GM12878 (cell line): Measurements from ENCODE around the gene WNT3A. TPM values are rescaled to one million over a fixed set of nuclear protein-coding genes. Genes with fewer than 3 reads are reported as not detected.

ENCODE experiments used
- ATAC-seq: fragments of 200-7000 bp; cut with Tn5 transposase; 3 replicates; pipeline ENCODE4 v1.9.1; 2020; ENCODE audit warnings: mild to moderate bottlenecking, moderate library complexity
- BruUV-seq: library from RNA; stranded (reverse); fragments of 400-500 nt; replicated peaks from 2 replicates; lab custom pipeline; 2021; lab: Mats Ljungman, UMichigan
- CTCF ChIA-PET: fragments of 300-600 bp; sonication (Branson Sonifier 250); formaldehyde crosslinking; extraction: SDS; loops from one replicate; lab custom pipeline; 2021; ENCODE audit warnings: inconsistent platforms; lab: Yijun Ruan, JAX
- POLR2A ChIA-PET: fragments of 350-600 bp; formaldehyde crosslinking; extraction: SDS; loops from one replicate; lab custom pipeline; 2021; ENCODE audit warnings: inconsistent platforms; lab: Charles Lee
- RAD21 ChIA-PET: fragments of 300-600 bp; sonication (Branson Sonifier 250); formaldehyde crosslinking; loops from one replicate; lab custom pipeline; 2023; ENCODE audit warnings: antibody characterized with exemption; ENCODE audit not compliant: unreplicated experiment; lab: Charles Lee
- SMC1A ChIA-PET: fragments of 300-600 bp; sonication (Branson Sonifier 250); formaldehyde crosslinking; loops from one replicate; lab custom pipeline; 2023; ENCODE audit not compliant: unreplicated experiment, uncharacterized antibody; lab: Charles Lee
- DNase-seq: peaks from one replicate; pipeline ENCODE4 v3.0.0-alpha.2; 2011; ENCODE audit warnings: low read depth, low spot score
- FAIRE-seq: peaks from 3 replicates; lab custom pipeline; 2011; peaks lifted over from hg19 to GRCh38; lab: Jason Lieb, UNC
- H2AFZ ChIP-seq: 2 replicates; pipeline ENCODE4 v1.6.0; 2011; ENCODE audit warnings: low read depth, low read length, control low read depth; ENCODE audit not compliant: control insufficient read depth
- H3K27ac ChIP-seq: 2 replicates; pipeline ENCODE4 v1.5.1; 2011; ENCODE audit warnings: control low read depth; ENCODE audit not compliant: control insufficient read depth, insufficient read depth
- H3K27me3 ChIP-seq, 2 experiments: replicated peaks in 1 of 2; 2 replicates each; pipeline versions ENCODE4 v1.6.0 to v1.6.1; 2011; ENCODE audit warnings: low read length in 1 of 2; ENCODE audit not compliant: control insufficient read depth in 2 of 2, insufficient read depth in 2 of 2
- H3K36me3 ChIP-seq, 2 experiments: 2 replicates each; pipeline ENCODE4 v1.5.1; 2011; ENCODE audit warnings: low read length in 1 of 2; ENCODE audit not compliant: control insufficient read depth in 2 of 2, insufficient read depth in 2 of 2
- H3K4me1 ChIP-seq: 2 replicates; pipeline ENCODE4 v1.6.1; 2011; ENCODE audit warnings: mild to moderate bottlenecking, low read length, moderate library complexity, mixed read lengths; ENCODE audit not compliant: control insufficient read depth, insufficient read depth
- H3K4me2 ChIP-seq: 2 replicates; pipeline ENCODE4 v1.6.0; 2011; ENCODE audit warnings: control low read depth; ENCODE audit not compliant: control insufficient read depth, insufficient read depth
- H3K4me3 ChIP-seq: fragments of 200-600 bp; sonication (generic); 2 replicates; pipeline ENCODE4 v1.5.1; 2016
- H3K79me2 ChIP-seq: 2 replicates; pipeline ENCODE4 v1.6.0; 2011; ENCODE audit warnings: low read length; ENCODE audit not compliant: control insufficient read depth, insufficient read depth
- H3K9ac ChIP-seq: 2 replicates; pipeline ENCODE4 v1.8.0; 2011; ENCODE audit warnings: low read length, control low read depth, mixed read lengths; ENCODE audit not compliant: control insufficient read depth, insufficient read depth
- H3K9me3 ChIP-seq: replicated peaks from 3 replicates; pipeline ENCODE4 v1.5.1; 2011; ENCODE audit warnings: mild to moderate bottlenecking, low read length; ENCODE audit not compliant: control insufficient read depth, insufficient read depth
- H4K20me1 ChIP-seq: 2 replicates; pipeline ENCODE4 v1.6.0; 2011; ENCODE audit not compliant: control insufficient read depth, insufficient read depth
- EGR1 ChIP-seq, 2 experiments: IDR thresholded peaks; 1 replicate in 1 of 2; 2 replicates in 1 of 2; pipeline ENCODE4 v1.6.1; 2011 to 2012; ENCODE audit warnings: low read depth in 2 of 2, low read length in 2 of 2, borderline replicate concordance in 1 of 2, mild to moderate bottlenecking in 1 of 2, moderate library complexity in 1 of 2
- GATAD2B ChIP-seq: fragments of 450-650 bp; conservative IDR thresholded peaks from 2 replicates; pipeline ENCODE4 v1.6.1; 2017; ENCODE audit warnings: low read depth, mild to moderate bottlenecking, moderate library complexity
- JUND ChIP-seq: IDR thresholded peaks from 2 replicates; pipeline ENCODE4 v1.6.1; 2012; ENCODE audit warnings: low read depth, mild to moderate bottlenecking, low read length, improper control_type of control experiment, moderate library complexity
- RBBP5 ChIP-seq: fragments of 200-600 bp; sonication (generic); conservative IDR thresholded peaks from 2 replicates; pipeline ENCODE4 v1.6.1; 2016
- RUNX3 ChIP-seq: IDR thresholded peaks from 2 replicates; pipeline ENCODE4 v1.6.1; 2012; ENCODE audit warnings: low read length, inconsistent platforms
- SIX5 ChIP-seq: IDR thresholded peaks from 2 replicates; pipeline ENCODE4 v1.6.1; 2011; ENCODE audit warnings: mild to moderate bottlenecking, low read depth, low read length, moderate library complexity; ENCODE audit not compliant: severe bottlenecking
- WGBS: methylation state at CpG from one replicate; pipeline ENCODE4 v1.1.6; 2016; ENCODE audit warnings: low lambda C conversion rate; ENCODE audit not compliant: insufficient replicate concordance, insufficient coverage; ENCODE audit errors: missing lambda C conversion rate; 5-methylcytosine and 5-hydroxymethylcytosine counted together
- in situ Hi-C: fragments of 300-500 bp; cut with MboI; formaldehyde crosslinking; loops from 9 replicates; pipeline ENCODE4 v1.14.3; 2018; ENCODE audit warnings: mixed read lengths
- intact Hi-C: fragments of 100-400 bp; cut with micrococcal nuclease; formaldehyde crosslinking; loops from one replicate; pipeline ENCODE4 v1.14.2; 2022; ENCODE audit not compliant: unreplicated experiment
- polyA plus RNA-seq, 11 experiments: library from polyadenylated mRNA; depleted of rRNA in 4 of 11; unstranded in 6 of 11; stranded (reverse) in 5 of 11; fragments of >200 nt; fragmentation: Nextera tagmentation in 4 of 11; fragmentation: Illumina TruSeq in 1 of 11; extraction: Ambion mirVana in 4 of 11; extraction: Trizol in 1 of 11; gene quantifications; 1 replicate in 1 of 11; 2 replicates in 10 of 11; pipeline versions ENCODE4 v1.2.1 to v1.2.3, GENCODE V29; 2011 to 2016; ENCODE audit warnings: inconsistent platforms in 2 of 11, missing spikeins in 2 of 11, low read depth in 1 of 11
- total RNA-seq, 4 experiments: library from RNA; depleted of rRNA in 3 of 4; stranded (reverse); fragments of >200 nt in 3 of 4; fragmentation: Illumina TruSeq in 1 of 4; extraction: Trizol in 1 of 4; gene quantifications; 2 replicates each; pipeline versions ENCODE4 v1.2.1 to v1.2.3, GENCODE V29; 2013 to 2021
- TF ChIP-seq, protein P1 (sequence below): IDR thresholded peaks from 2 replicates; pipeline ENCODE4 v1.6.1; 2012; ENCODE audit warnings: low read length, inconsistent platforms
- TF ChIP-seq, protein P2 (sequence below): IDR thresholded peaks from 2 replicates; pipeline ENCODE4 v1.6.1; 2011; ENCODE audit warnings: low read depth, low read length, improper control_type of control experiment, borderline replicate concordance
- TF ChIP-seq, protein P3 (sequence below): IDR thresholded peaks from 2 replicates; pipeline ENCODE4 v1.6.1; 2011; ENCODE audit warnings: mild to moderate bottlenecking, low read depth, low read length, moderate library complexity; ENCODE audit not compliant: insufficient replicate concordance
- TF ChIP-seq, protein P4 (sequence below): IDR thresholded peaks from 2 replicates; pipeline ENCODE4 v1.6.1; 2012; ENCODE audit warnings: improper control_type of control experiment, low read depth, low read length; ENCODE audit not compliant: insufficient replicate concordance
- TF ChIP-seq, protein P5 (sequence below): fragments of 450-650 bp; IDR thresholded peaks from 2 replicates; pipeline ENCODE4 v1.6.1; 2016; ENCODE audit warnings: mild to moderate bottlenecking

The WNT3A gene
- total and polyA plus RNA-seq, 10 of the 15 experiments (the other 5 are each of a cell fraction or from before 2014, with no cell fraction given), result 0.16 TPM; not detected in 9

DNA sequence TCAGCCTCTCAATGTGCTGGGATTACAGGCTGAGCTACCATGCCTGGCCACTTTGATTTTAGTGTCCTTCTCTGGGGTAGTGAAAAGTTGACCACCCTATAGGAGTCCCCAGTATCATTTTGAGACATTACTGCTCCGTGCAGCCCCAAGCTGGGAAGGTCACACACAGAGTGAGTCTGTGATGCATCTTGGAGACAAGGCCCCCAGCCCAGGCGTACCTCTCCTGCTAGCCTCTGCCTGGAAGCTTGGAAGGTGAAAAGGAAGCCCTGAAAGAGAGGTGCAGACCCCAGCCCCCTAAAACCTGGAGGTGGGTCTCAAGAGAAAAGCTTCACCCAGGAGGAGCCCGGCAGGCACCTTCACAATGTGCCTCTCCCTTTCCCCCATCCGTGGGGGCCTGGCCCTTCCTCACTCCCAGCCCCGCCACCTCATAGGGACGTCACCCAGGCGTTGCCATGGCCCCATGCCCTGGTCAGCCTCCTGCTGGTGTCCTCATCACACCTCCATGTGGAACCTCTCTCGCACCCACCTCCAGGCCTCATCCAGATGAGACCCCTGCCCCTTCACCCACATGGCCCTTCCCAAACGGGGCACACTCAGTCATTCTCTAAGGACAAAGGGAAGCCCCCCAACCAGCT is 70.1 kb downstream of the WNT3A start:
- BruUV-seq, result no TSS peak
- no peak for FAIRE-seq
- H3K79me2 ChIP-seq, result peaks cover 25% of the 10 kb centered on the region
- POLR2A ChIA-PET, result no interaction called here
- SMC1A ChIA-PET, result interaction anchor here (0.8 kb wide), 1 partner anchor 77 kb away, joined by 3 read pairs; no protein-coding TSS in a partner anchor
- RAD21 ChIA-PET, result interaction anchor here (0.6 kb wide), 1 partner anchor 72 kb away, joined by 3 read pairs; no protein-coding TSS in a partner anchor
- no peaks in the 10 kb centered on the region for H3K9me3 ChIP-seq
- ATAC-seq, result no peak
- H3K36me3 ChIP-seq, result no peaks in the 10 kb centered on the region
- H2AFZ ChIP-seq, result no peak overlapping the region
- in situ Hi-C loops, result no loop called here
- 67% methylated on average over 7 of the region's 9 CpGs for WGBS
- no peak for DNase-seq
- peaks cover 3% of the 10 kb centered on the region; the same call in 1 of the 2 replicates for H4K20me1 ChIP-seq
- intact Hi-C loops, result loop anchor here (10.0 kb wide), 1 partner anchor 312 kb away; no protein-coding TSS in a partner anchor
- H3K27me3 ChIP-seq, result no peaks in the 10 kb centered on the region
- no peak overlapping the region for H3K9ac ChIP-seq
- CTCF ChIA-PET, result interaction anchor here (0.8 to 1.1 kb wide), 3 partner anchors 55 to 125 kb away, joined by 3 to 4 read pairs (median 3); no protein-coding TSS in a partner anchor
- no peak overlapping the region for H3K4me3 ChIP-seq
- TF ChIP-seq, protein P1, sequence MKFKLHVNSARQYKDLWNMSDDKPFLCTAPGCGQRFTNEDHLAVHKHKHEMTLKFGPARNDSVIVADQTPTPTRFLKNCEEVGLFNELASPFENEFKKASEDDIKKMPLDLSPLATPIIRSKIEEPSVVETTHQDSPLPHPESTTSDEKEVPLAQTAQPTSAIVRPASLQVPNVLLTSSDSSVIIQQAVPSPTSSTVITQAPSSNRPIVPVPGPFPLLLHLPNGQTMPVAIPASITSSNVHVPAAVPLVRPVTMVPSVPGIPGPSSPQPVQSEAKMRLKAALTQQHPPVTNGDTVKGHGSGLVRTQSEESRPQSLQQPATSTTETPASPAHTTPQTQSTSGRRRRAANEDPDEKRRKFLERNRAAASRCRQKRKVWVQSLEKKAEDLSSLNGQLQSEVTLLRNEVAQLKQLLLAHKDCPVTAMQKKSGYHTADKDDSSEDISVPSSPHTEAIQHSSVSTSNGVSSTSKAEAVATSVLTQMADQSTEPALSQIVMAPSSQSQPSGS, result no peak
- TF ChIP-seq, protein P2, sequence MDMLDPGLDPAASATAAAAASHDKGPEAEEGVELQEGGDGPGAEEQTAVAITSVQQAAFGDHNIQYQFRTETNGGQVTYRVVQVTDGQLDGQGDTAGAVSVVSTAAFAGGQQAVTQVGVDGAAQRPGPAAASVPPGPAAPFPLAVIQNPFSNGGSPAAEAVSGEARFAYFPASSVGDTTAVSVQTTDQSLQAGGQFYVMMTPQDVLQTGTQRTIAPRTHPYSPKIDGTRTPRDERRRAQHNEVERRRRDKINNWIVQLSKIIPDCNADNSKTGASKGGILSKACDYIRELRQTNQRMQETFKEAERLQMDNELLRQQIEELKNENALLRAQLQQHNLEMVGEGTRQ, result no peak
- TF ChIP-seq, protein P3, sequence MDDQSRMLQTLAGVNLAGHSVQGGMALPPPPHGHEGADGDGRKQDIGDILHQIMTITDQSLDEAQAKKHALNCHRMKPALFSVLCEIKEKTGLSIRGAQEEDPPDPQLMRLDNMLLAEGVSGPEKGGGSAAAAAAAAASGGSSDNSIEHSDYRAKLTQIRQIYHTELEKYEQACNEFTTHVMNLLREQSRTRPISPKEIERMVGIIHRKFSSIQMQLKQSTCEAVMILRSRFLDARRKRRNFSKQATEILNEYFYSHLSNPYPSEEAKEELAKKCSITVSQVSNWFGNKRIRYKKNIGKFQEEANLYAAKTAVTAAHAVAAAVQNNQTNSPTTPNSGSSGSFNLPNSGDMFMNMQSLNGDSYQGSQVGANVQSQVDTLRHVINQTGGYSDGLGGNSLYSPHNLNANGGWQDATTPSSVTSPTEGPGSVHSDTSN, result no peak
- TF ChIP-seq, protein P4, sequence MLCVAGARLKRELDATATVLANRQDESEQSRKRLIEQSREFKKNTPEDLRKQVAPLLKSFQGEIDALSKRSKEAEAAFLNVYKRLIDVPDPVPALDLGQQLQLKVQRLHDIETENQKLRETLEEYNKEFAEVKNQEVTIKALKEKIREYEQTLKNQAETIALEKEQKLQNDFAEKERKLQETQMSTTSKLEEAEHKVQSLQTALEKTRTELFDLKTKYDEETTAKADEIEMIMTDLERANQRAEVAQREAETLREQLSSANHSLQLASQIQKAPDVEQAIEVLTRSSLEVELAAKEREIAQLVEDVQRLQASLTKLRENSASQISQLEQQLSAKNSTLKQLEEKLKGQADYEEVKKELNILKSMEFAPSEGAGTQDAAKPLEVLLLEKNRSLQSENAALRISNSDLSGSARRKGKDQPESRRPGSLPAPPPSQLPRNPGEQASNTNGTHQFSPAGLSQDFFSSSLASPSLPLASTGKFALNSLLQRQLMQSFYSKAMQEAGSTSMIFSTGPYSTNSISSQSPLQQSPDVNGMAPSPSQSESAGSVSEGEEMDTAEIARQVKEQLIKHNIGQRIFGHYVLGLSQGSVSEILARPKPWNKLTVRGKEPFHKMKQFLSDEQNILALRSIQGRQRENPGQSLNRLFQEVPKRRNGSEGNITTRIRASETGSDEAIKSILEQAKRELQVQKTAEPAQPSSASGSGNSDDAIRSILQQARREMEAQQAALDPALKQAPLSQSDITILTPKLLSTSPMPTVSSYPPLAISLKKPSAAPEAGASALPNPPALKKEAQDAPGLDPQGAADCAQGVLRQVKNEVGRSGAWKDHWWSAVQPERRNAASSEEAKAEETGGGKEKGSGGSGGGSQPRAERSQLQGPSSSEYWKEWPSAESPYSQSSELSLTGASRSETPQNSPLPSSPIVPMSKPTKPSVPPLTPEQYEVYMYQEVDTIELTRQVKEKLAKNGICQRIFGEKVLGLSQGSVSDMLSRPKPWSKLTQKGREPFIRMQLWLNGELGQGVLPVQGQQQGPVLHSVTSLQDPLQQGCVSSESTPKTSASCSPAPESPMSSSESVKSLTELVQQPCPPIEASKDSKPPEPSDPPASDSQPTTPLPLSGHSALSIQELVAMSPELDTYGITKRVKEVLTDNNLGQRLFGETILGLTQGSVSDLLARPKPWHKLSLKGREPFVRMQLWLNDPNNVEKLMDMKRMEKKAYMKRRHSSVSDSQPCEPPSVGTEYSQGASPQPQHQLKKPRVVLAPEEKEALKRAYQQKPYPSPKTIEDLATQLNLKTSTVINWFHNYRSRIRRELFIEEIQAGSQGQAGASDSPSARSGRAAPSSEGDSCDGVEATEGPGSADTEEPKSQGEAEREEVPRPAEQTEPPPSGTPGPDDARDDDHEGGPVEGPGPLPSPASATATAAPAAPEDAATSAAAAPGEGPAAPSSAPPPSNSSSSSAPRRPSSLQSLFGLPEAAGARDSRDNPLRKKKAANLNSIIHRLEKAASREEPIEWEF, result no peak
- TF ChIP-seq EGR1 (IDR thresholded peaks at IDR 0.05; ENCODE audit: borderline replicate concordance in 1 of 2, low read depth in 2 of 2, low read length in 2 of 2), result no peak
- no peak for TF ChIP-seq RUNX3
- TF ChIP-seq JUND, result no peak
- TF ChIP-seq GATAD2B, result no peak
- no peak for TF ChIP-seq RBBP5
- TF ChIP-seq, protein P5, sequence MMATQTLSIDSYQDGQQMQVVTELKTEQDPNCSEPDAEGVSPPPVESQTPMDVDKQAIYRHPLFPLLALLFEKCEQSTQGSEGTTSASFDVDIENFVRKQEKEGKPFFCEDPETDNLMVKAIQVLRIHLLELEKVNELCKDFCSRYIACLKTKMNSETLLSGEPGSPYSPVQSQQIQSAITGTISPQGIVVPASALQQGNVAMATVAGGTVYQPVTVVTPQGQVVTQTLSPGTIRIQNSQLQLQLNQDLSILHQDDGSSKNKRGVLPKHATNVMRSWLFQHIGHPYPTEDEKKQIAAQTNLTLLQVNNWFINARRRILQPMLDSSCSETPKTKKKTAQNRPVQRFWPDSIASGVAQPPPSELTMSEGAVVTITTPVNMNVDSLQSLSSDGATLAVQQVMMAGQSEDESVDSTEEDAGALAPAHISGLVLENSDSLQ, result no peak
- TF ChIP-seq SIX5, result no peak
- H3K4me1 ChIP-seq, result peaks cover 4% of the 10 kb centered on the region; the same call in 1 of the 2 replicates
- H3K27ac ChIP-seq, result no peak overlapping the region
- no peak overlapping the region for H3K4me2 ChIP-seq
